Right atrium auricular region (tissue), 2 donors: ENCODE data around the gene SLX9. TPM values are rescaled to one million over a fixed set of nuclear protein-coding genes. Genes with fewer than 3 reads are reported as not detected.

Experiments used
- DNase-seq: peaks from one replicate; pipeline ENCODE4 v3.0.0-alpha.2; 2019; ENCODE audit warnings: low spot score
- H3K27ac ChIP-seq, 2 donors: fragments of 200-600 bp; sonication (generic); 1 replicate in 1 of 2; 2 replicates in 1 of 2; pipeline ENCODE4 v1.5.1; 2016 to 2019
- H3K27me3 ChIP-seq, 2 donors: fragments of 200-600 bp; sonication (generic); one replicate each; pipeline versions ENCODE4 v1.5.1 to v1.6.0; 2017 to 2019
- H3K36me3 ChIP-seq: fragments of 200-600 bp; sonication (generic); one replicate; pipeline ENCODE4 v1.5.1; 2016
- H3K4me1 ChIP-seq, 2 donors: fragments of 200-600 bp; sonication (generic); one replicate each; pipeline versions ENCODE4 v1.5.1 to v1.6.0; 2017 to 2019
- H3K4me3 ChIP-seq, 2 donors: fragments of 200-600 bp; sonication (generic); 1 replicate in 1 of 2; 2 replicates in 1 of 2; pipeline ENCODE4 v1.5.1; 2017 to 2019; ENCODE audit warnings: mild to moderate bottlenecking in 1 of 2, moderate library complexity in 1 of 2
- H3K9me3 ChIP-seq, 2 donors: fragments of 200-600 bp; sonication (generic); one replicate each; pipeline ENCODE4 v1.5.1; 2019
- CTCF ChIP-seq, 2 donors: fragments of 200-600 bp; sonication (generic); IDR thresholded peaks; one replicate each; pipeline ENCODE4 v1.5.1; 2019; ENCODE audit warnings: antibody characterized with exemption in 2 of 2
- total RNA-seq, 2 donors: library from RNA; depleted of rRNA; stranded (reverse); fragments of >200 nt; gene quantifications; one replicate each; pipeline ENCODE4 v1.1.0, GENCODE V29; 2016

The SLX9 gene
- total RNA-seq, 2 donors from 2014 or later = 15.9 to 18.8 TPM

DNA sequence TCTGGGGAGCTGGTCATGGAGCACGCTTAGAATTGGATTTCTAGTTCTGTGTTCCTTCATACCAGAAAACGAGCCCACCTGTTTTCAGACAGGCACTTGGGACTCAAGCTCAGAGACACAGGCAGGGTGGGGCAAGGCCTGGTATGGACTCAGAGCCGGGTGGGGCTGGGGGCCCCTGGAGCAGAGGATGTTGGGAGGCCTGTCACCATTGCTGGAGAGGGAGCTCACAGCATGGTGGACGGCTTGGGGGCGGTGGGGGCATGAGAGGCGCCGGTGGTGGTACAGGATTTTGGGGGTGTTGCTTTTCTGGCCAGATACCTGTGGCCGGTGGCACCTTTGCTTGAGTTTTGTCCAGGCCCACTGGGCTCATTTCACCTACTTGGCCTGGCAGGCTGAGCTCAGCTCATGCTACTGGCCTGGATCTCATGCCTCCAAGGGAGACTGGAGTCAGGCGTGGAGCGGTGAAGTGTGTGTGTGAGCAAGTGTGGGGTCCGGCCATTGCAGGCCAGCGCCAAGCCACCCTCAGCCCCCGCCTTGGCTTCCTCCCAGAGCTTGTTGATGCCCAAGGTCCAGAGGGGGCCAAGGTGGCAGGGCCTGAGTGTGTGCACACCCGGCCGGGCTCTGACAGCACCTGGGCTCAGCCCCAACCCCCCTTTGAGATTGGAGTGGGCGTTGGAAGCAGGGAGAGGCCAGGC, 8.7 kb downstream of the SLX9 start:
- H3K9me3 ChIP-seq = no peaks in the 10 kb centered on the region
- H3K4me1 ChIP-seq = peaks cover 0 to 57% of the 10 kb centered on the region in 2 donors
- peak overlapping the region; percentile 46 to 75 for H3K27ac ChIP-seq
- DNase-seq = no peak
- H3K36me3 ChIP-seq = peaks cover 16% of the 10 kb centered on the region
- no peaks in the 10 kb centered on the region for H3K27me3 ChIP-seq
- TF ChIP-seq CTCF (IDR thresholded peaks at IDR 0.05) = no peak
- no peak overlapping the region for H3K4me3 ChIP-seq

GRCh38 chr21:44949161-44949778, 9.4 kb downstream of the SLX9 start:
- TF ChIP-seq CTCF (IDR thresholded peaks at IDR 0.05) = no peak
- Histone ChIP-seq H3K4me3 (no peak overlapping the region), H3K27me3 (no peaks in the 10 kb centered on the region), H3K9me3 (no peaks in the 10 kb centered on the region), H3K27ac (peak overlapping the region; percentile 46 to 75), H3K36me3 (peaks cover 9% of the 10 kb centered on the region), H3K4me1 (peaks cover 0 to 64% of the 10 kb centered on the region in 2 donors)
- no peak for DNase-seq

GRCh38 chr21:44949779-44950198, 10.0 kb downstream of the SLX9 start:
- Histone ChIP-seq H3K4me1 (peaks cover 0 to 69% of the 10 kb centered on the region in 2 donors), H3K27me3 (no peaks in the 10 kb centered on the region), H3K36me3 (peaks cover 4% of the 10 kb centered on the region), H3K9me3 (no peaks in the 10 kb centered on the region), H3K27ac (peak overlapping the region; percentile 46 to 75), H3K4me3 (no peak overlapping the region)
- peak; percentile 91 for DNase-seq
- TF ChIP-seq CTCF (IDR thresholded peaks at IDR 0.05) = peak; percentile 92 to 95

- Histone ChIP-seq H3K27ac (peak overlapping the region; percentile 46 to 75), H3K9me3 (no peaks in the 10 kb centered on the region), H3K27me3 (no peaks in the 10 kb centered on the region), H3K4me1 (peaks cover 0 to 74% of the 10 kb centered on the region in 2 donors), H3K36me3 (no peaks in the 10 kb centered on the region), H3K4me3 (no peak overlapping the region)
- no peak for TF ChIP-seq CTCF (IDR thresholded peaks at IDR 0.05)
- DNase-seq = no peak
Measured at GRCh38 chr21:44950351-44950750, 10.5 kb downstream of the SLX9 start.

- no peak for TF ChIP-seq CTCF (IDR thresholded peaks at IDR 0.05)
- H3K27me3 ChIP-seq = no peaks in the 10 kb centered on the region
- DNase-seq = no peak
Measured at GRCh38 chr21:44951186-44951915, 11.5 kb downstream of the SLX9 start.

More at GRCh38 chr21:44951186-44951915, 11.5 kb downstream of the SLX9 start:
- Histone ChIP-seq H3K36me3 (no peaks in the 10 kb centered on the region), H3K9me3 (no peaks in the 10 kb centered on the region), H3K27ac (peak overlapping the region; percentile 91 to 92), H3K4me1 (peaks cover 0 to 78% of the 10 kb centered on the region in 2 donors), H3K4me3 (no peak overlapping the region)
